CD4-positive, alpha-beta T cell treated with Interferon gamma for 1 hour (primary cell): ENCODE results near the gene COIL.

Experiments
- DNase-seq: peaks from one replicate; pipeline ENCODE4 v3.0.0-alpha.2; 2020

COIL gene

GRCh38 chr17:56933868-56934267, 27.0 kb downstream of the COIL start:
- DNase-seq: no peak

- DNase-seq: no peak
Measured at GRCh38 chr17:56933151-56933745, 27.6 kb downstream of the COIL start.

- DNase-seq: no peak
Measured at GRCh38 chr17:56930739-56931337, 30.0 kb downstream of the COIL start.

DNA sequence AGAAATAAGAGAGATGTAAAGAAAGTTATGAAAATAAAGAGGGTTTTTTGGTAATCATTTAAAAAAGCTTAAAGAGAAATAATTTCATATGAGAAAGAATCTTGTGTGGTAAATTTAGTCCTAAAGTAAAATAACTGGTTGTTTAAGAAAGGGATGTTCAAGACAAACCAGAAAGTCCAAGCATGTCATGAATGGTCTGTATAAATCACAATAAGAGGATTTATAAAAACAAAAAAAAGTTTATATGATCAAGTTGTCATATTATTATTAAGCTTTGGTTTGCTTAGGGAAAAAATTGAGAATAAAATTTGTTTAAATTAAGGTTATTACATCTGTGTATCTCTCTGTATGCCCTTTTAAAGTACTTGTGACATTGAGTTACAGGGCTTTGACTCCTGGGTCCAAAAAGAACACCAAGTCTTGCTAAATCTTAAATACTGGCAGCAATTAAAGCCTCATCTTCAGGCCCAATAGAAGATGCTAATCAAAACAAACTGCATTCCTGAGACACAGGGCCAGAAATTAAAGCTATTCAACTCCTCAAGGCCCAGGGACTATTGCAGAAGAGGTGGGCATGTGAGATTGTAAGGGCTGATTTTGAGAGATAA, 31.4 kb downstream of the COIL start:
- no peak for DNase-seq

DNA sequence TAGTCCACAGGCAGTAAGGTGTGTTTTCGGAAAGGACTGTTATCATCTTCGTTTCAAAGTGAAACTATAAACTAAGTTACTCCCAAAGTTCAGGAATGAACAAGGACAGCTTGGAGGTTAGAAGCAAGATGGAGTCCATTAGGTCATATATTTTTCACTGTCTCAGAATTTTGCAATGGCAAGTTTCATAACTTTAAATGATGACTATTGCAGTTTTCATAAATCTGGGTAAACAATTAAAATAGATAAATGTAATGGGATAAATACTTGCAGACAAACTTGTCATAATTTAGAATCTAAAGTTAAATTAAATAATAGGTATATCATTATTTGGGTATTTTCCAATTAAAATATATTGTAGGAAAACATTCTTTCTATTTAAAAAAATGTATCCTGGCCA, 32.3 kb downstream of the COIL start:
- no peak for DNase-seq

GRCh38 chr17:56926704-56927103, 34.1 kb downstream of the COIL start:
- DNase-seq: no peak

- no peak for DNase-seq
Measured at GRCh38 chr17:56926270-56926669, 34.6 kb downstream of the COIL start.

- DNase-seq: no peak
Measured at GRCh38 chr17:56925088-56925487, 35.8 kb downstream of the COIL start.

GRCh38 chr17:56919717-56920116, 41.1 kb downstream of the COIL start:
- DNase-seq: no peak

GRCh38 chr17:56918916-56919315, 41.9 kb downstream of the COIL start:
- no peak for DNase-seq

GRCh38 chr17:56917559-56918296, 43.1 kb downstream of the COIL start:
- no peak for DNase-seq

DNA sequence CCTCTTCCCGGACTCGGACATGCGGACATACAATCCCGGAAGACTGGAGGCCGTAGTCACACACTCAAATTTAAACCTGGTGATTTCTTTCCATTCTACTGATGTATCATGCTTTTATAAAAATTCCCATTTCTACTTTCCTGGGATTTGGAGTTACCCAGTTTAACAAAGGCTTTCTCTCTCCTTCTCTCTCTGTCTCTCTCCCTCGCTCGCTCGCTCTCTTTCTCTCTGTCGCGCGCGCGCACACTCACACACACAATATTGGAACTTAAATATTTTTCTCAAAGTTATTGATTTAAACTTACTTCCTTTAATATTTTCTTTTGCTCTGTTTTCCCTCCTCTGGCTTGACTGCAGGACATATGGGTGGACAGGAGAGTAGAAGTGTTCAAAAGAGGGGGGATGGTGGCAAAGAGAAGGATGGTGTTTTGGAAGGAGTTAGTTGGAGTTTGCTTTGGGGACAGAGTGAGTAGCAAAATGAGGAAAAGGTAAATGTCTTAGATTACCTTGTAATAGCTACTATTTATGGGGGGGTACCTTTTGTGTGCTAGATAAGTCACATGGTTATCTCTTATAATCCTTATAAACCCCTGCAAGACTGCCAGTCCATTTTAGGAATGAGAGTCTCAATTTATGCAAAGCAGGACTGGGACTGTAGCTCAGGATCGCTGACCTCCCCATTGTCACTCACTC, 46.1 kb downstream of the COIL start:
- DNase-seq: no peak

GRCh38 chr17:56913867-56914580, 46.8 kb downstream of the COIL start, which contains the start of gene TRIM25:
Gene TRIM25, minus strand, starts transcription at chr17:56914049. Its CDS starts 61 bp downstream, at chr17:56913988.
- peak; percentile 88 for DNase-seq

- DNase-seq: no peak
Measured at GRCh38 chr17:56913353-56913866, 47.4 kb downstream of the COIL start.

DNA sequence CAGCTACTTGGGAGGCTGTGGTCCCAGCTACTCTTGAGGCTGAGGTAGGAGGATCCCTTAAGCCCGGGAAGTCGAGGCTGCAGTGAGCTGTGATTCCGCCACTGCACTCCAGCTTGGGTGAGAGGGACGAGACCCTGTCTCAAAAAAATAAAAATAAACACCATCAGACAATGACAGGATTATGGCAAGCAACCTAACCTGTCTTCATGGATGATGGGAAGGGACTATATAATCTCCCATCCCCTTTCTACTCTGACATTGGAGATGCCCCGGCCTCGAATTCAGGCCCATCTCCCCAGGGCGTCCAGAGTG, 47.9 kb downstream of the COIL start:
- DNase-seq: no peak

DNA sequence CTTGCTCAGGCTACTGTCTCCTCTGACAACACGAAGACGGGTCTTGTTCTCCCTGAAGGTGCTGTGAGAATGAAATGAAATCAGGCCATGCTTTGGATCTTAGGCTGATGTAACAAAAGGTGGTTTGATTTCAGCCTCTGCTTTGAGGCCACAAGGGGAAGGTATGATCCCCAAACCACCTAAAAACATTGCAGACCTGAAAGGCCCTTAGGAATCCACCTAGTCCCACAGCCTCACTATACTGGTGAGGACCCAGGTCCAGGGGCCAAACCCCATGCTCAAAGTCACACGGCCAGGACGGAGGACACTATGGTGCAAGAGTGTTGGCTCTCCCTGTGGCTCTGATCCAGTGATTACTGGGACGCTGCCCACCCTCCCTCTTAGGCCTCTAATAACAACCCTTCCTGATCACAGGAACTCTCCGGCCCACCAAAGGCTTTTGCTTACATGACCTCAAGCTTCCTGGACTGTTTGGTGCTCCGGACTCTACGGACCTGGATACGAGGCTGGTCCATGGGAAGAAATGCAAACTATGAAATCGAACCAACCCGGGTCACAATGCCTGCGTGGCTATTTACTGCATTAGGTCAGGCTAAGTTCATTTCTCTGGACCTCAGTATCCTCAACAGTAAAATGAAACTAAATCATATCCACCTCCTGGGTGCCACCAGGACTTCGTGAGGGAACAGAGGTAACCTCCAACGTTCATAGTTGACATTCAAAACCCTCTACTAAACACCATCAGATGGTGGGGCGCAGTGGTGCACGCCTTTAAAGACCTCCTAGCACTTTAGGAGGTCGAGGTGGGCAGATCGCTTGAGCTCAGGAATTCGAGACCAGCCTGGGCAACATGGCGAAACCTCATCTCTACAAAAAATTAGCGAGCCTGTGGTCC, 48.5 kb downstream of the COIL start:
- DNase-seq: no peak

- no peak for DNase-seq
Measured at GRCh38 chr17:56910509-56911235, 50.2 kb downstream of the COIL start.

DNA sequence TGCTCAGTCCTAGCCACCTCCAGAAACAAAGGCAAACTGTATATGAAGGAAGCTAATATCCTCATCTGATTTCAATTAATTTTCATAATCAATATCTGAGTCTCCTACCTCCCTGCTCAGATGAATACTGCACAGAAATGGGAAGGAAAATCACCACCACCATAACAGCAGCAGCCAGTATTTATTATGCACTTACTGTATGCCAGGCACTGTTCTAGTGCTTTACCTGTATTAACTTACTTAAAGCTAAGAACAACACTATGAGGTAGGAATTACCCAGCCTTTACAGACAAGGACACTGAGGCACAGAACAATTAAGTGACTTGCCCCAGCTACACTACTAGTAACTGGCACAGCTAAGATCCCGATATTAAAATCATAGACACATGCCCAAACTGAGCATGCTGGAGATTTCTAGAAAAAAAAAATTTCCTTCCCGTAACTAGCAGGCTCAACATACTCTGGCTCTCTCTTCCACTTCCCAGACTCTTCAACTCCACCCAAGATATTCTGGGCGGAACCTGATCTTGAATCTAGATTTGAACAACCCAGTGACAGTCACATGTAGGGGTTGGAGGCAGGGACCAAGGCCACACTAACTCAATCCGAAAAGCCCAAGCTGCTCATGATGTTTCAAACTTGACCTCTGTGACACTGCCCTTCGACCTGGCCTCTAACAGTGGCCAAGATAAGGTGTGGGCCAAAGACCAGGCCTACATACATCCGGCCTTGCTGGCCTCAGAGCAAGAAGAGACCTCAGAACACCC, 50.9 kb downstream of the COIL start:
- no peak for DNase-seq

- peak; percentile 74 for DNase-seq
Measured at GRCh38 chr17:56908001-56908542, 52.8 kb downstream of the COIL start.

- DNase-seq: no peak
Measured at GRCh38 chr17:56903560-56903959, 57.3 kb downstream of the COIL start.
